Measurements from ENCODE around the gene UGT2B10.

UGT2B10 gene

DNA sequence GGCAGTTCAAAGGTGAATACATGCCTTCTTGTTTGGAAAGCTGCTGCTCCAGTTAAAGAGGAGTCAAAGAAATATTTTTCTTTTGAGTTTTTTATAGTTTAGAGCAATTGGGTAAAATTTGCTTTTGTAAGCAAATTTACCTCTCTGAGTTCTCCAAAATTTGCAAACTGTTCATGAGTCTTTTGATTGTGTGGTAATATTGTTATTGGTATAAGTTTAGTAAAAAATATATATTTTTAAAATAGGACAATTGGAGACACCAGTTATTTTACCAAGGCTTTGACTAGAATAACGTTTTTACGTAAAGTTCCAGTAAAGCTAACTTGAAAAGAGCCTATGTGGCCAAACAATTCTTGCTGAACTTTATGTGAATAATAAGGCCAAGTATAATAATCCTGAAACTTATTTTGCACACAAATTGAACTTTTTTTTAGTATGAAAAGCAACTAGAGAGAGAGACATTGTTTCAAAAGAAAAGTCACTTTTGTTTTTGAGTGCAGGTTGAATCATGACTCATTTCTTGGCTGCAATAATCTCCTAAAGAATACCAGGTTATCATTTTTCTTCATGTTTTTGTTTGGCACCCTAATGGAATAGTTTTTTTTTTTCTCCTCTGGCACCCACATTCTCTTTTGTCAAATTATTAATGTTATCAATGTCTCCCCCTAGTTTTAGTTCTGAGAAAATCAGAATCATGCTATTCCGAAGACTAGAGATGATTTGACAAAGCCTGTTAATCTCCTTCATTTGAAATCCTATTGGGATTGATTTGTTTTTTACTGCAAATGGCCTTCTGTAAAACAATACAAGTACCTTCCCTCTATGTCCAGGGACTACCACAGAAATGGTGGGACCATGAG lies 57.1 kb downstream of the UGT2B10 start:
- no peak for DNase-seq
- Histone ChIP-seq H3K27me3 (no peaks in the 10 kb centered on the region), H3K4me3 (no peak overlapping the region), H3K27ac (no peak overlapping the region), H3K9me3 (no peaks in the 10 kb centered on the region), H3K4me1 (no peaks in the 10 kb centered on the region), H3K36me3 (no peaks in the 10 kb centered on the region)
- TF ChIP-seq, protein P1, sequence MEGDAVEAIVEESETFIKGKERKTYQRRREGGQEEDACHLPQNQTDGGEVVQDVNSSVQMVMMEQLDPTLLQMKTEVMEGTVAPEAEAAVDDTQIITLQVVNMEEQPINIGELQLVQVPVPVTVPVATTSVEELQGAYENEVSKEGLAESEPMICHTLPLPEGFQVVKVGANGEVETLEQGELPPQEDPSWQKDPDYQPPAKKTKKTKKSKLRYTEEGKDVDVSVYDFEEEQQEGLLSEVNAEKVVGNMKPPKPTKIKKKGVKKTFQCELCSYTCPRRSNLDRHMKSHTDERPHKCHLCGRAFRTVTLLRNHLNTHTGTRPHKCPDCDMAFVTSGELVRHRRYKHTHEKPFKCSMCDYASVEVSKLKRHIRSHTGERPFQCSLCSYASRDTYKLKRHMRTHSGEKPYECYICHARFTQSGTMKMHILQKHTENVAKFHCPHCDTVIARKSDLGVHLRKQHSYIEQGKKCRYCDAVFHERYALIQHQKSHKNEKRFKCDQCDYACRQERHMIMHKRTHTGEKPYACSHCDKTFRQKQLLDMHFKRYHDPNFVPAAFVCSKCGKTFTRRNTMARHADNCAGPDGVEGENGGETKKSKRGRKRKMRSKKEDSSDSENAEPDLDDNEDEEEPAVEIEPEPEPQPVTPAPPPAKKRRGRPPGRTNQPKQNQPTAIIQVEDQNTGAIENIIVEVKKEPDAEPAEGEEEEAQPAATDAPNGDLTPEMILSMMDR (IDR thresholded peaks at IDR 0.05), result no peak
- intact Hi-C loops (cut with DNase I; ENCODE audit: low total_unique reads), result no loop called here

DNA sequence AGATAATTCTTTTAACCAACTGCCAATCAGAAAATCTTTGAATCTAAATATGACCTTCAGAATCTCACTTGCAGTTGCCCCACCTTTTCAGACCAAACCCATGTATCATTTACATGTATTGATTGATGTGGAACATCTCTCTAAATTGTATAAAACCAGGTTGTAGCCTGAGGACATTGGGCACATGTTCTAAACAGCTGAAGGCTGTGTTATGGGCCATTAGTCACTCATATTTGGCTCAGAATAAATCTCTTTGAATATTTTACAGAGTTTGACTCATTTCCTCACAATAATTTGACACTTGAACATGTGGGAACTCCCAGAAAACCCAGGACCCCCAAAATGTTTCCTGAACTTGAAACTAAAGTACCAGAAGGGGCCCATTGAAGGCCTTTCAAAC lies 58.7 kb downstream of the UGT2B10 start:
- no peak overlapping the region for H3K4me3 ChIP-seq
- H3K27ac ChIP-seq, result no peak overlapping the region
- no peaks in the 10 kb centered on the region for H3K9me3 ChIP-seq
- no peak for DNase-seq
- H3K36me3 ChIP-seq, result no peaks in the 10 kb centered on the region
- no peaks in the 10 kb centered on the region for H3K27me3 ChIP-seq
- intact Hi-C loops (cut with DNase I; ENCODE audit: low total_unique reads), result no loop called here
- H3K4me1 ChIP-seq, result no peaks in the 10 kb centered on the region
- TF ChIP-seq, protein P1 (IDR thresholded peaks at IDR 0.05), result no peak

DNA sequence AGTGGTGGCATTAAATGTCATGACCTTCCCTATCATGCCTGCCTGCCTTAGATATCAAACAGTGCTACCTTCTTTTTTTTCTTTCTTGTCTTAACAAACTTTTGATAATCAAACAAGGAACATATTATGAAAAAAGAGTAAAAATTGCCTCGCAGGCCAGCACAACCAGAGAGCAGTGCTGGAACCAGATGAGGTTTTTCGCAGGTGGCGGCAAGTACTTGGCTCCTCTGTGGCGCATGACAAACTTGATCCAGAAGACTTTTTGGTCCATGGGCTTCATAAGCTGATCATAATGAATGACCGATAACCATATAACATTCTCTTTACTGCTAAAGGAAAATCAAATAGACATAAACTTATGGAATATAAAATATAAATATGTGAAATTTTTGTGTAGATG lies 61.8 kb downstream of the UGT2B10 start:
- Histone ChIP-seq H3K4me1 (no peaks in the 10 kb centered on the region), H3K36me3 (no peaks in the 10 kb centered on the region), H3K4me3 (no peak overlapping the region), H3K27ac (no peak overlapping the region), H3K9me3 (no peaks in the 10 kb centered on the region), H3K27me3 (no peaks in the 10 kb centered on the region)
- DNase-seq, result no peak
- intact Hi-C loops (cut with DNase I; ENCODE audit: low total_unique reads), result no loop called here
- TF ChIP-seq, protein P1 (IDR thresholded peaks at IDR 0.05), result no peak

DNA sequence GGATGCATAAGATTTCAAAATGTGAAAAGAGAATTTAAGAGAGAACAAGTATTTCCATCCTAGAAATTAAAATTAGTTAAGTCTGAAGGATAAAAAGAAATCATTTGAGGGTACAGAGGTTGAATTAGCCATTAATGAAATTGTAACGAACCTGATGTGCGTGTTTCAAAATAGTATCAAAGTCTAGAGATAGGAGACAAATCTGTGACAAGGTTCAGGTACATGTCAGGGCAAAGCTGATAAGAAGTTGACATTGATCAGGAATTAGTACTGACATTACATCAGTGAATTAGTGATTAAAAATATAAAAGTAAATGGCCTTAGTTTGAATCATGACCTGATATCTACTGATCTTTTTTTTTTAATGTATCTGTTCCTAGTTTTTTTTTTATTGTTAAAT lies 62.3 kb downstream of the UGT2B10 start:
- no peak for DNase-seq
- H3K27me3 ChIP-seq, result no peaks in the 10 kb centered on the region
- no peaks in the 10 kb centered on the region for H3K4me1 ChIP-seq
- intact Hi-C loops (cut with DNase I; ENCODE audit: low total_unique reads), result no loop called here
- H3K36me3 ChIP-seq, result no peaks in the 10 kb centered on the region
- no peak overlapping the region for H3K4me3 ChIP-seq
- H3K9me3 ChIP-seq, result no peaks in the 10 kb centered on the region
- no peak overlapping the region for H3K27ac ChIP-seq
- TF ChIP-seq, protein P1 (IDR thresholded peaks at IDR 0.05), result no peak
